ENCODE results near the gene ARMC9.

DNA sequence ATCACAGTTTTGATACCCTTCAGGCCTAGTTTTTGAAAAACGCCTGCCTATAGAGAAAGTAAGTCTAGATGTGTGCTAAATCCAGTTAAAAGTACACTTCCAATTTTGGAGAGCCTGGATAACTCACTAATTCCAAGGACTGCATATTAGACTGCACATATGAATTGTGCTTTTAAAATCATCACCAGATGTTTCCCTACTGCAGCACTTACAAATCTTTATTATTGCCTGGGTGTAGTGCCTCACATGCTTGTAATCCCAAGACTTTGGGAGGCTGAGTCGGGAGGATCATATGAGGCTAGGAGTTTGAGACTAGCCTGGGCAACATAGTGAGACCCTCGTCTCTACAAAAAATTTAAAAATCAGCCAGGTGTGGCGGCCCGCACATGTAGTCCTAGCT lies 37.7 kb upstream of the ARMC9 start:
- TF ChIP-seq, protein P1, sequence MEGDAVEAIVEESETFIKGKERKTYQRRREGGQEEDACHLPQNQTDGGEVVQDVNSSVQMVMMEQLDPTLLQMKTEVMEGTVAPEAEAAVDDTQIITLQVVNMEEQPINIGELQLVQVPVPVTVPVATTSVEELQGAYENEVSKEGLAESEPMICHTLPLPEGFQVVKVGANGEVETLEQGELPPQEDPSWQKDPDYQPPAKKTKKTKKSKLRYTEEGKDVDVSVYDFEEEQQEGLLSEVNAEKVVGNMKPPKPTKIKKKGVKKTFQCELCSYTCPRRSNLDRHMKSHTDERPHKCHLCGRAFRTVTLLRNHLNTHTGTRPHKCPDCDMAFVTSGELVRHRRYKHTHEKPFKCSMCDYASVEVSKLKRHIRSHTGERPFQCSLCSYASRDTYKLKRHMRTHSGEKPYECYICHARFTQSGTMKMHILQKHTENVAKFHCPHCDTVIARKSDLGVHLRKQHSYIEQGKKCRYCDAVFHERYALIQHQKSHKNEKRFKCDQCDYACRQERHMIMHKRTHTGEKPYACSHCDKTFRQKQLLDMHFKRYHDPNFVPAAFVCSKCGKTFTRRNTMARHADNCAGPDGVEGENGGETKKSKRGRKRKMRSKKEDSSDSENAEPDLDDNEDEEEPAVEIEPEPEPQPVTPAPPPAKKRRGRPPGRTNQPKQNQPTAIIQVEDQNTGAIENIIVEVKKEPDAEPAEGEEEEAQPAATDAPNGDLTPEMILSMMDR (IDR thresholded peaks at IDR 0.05 in 2 of 3, conservative IDR thresholded peaks at IDR 0.05 in 1 of 3; ENCODE audit: borderline replicate concordance in 1 of 3, insufficient read depth in 1 of 3, low read depth in 2 of 3, low read length in 2 of 3), result no peak
- TF ChIP-seq, protein P2, sequence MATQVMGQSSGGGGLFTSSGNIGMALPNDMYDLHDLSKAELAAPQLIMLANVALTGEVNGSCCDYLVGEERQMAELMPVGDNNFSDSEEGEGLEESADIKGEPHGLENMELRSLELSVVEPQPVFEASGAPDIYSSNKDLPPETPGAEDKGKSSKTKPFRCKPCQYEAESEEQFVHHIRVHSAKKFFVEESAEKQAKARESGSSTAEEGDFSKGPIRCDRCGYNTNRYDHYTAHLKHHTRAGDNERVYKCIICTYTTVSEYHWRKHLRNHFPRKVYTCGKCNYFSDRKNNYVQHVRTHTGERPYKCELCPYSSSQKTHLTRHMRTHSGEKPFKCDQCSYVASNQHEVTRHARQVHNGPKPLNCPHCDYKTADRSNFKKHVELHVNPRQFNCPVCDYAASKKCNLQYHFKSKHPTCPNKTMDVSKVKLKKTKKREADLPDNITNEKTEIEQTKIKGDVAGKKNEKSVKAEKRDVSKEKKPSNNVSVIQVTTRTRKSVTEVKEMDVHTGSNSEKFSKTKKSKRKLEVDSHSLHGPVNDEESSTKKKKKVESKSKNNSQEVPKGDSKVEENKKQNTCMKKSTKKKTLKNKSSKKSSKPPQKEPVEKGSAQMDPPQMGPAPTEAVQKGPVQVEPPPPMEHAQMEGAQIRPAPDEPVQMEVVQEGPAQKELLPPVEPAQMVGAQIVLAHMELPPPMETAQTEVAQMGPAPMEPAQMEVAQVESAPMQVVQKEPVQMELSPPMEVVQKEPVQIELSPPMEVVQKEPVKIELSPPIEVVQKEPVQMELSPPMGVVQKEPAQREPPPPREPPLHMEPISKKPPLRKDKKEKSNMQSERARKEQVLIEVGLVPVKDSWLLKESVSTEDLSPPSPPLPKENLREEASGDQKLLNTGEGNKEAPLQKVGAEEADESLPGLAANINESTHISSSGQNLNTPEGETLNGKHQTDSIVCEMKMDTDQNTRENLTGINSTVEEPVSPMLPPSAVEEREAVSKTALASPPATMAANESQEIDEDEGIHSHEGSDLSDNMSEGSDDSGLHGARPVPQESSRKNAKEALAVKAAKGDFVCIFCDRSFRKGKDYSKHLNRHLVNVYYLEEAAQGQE (IDR thresholded peaks at IDR 0.05; ENCODE audit: low read depth), result no peak
